MM.1S (cell line): ENCODE results near the gene NEURL3.

Source experiments
- DNase-seq: peaks from one replicate; pipeline ENCODE4 v3.0.0-alpha.2; 2015
- H2AFZ ChIP-seq: fragments of 300-600 bp; sonication (generic); 2 replicates; pipeline ENCODE4 v1.6.0; 2016; ENCODE audit warnings: antibody characterized with exemption, low read length
- H3F3A ChIP-seq: fragments of 300-600 bp; sonication (generic); 2 replicates; pipeline ENCODE4 v1.6.1; 2016; ENCODE audit warnings: mild to moderate bottlenecking, antibody characterized with exemption, low read length, moderate library complexity, mixed read lengths; ENCODE audit not compliant: insufficient read depth
- H3K27ac ChIP-seq: fragments of 300-600 bp; sonication (generic); 2 replicates; pipeline ENCODE4 v1.5.1; 2016; ENCODE audit warnings: mild to moderate bottlenecking, low read length
- H3K27me3 ChIP-seq: fragments of 300-600 bp; sonication (generic); replicated peaks from 2 replicates; pipeline ENCODE4 v1.6.0; 2016; ENCODE audit warnings: low read length; ENCODE audit not compliant: insufficient read depth
- H3K36me3 ChIP-seq: fragments of 300-600 bp; sonication (generic); replicated peaks from 2 replicates; pipeline ENCODE4 v1.6.1; 2016; ENCODE audit warnings: mild to moderate bottlenecking, low read length, mixed read lengths; ENCODE audit not compliant: insufficient read depth
- H3K4me1 ChIP-seq: fragments of 300-600 bp; sonication (generic); 2 replicates; pipeline ENCODE4 v1.6.1; 2016; ENCODE audit warnings: low read length, mixed read lengths
- H3K4me2 ChIP-seq: fragments of 300-600 bp; sonication (generic); 2 replicates; pipeline ENCODE4 v1.6.0; 2016; ENCODE audit warnings: low read depth, low read length
- H3K4me3 ChIP-seq: fragments of 300-600 bp; sonication (generic); 2 replicates; pipeline ENCODE4 v1.5.1; 2016; ENCODE audit warnings: low read length, mixed read lengths
- H3K79me2 ChIP-seq: fragments of 300-600 bp; sonication (generic); 2 replicates; pipeline ENCODE4 v1.6.1; 2016; ENCODE audit warnings: mixed run types, low read length, mixed read lengths
- H3K9ac ChIP-seq: fragments of 300-600 bp; sonication (generic); 2 replicates; pipeline ENCODE4 v1.6.1; 2016; ENCODE audit warnings: low read length, mixed read lengths
- H3K9me2 ChIP-seq: fragments of 300-600 bp; sonication (generic); replicated peaks from 2 replicates; pipeline ENCODE4 v1.6.1; 2016; ENCODE audit warnings: mild to moderate bottlenecking, low read length, mixed read lengths; ENCODE audit not compliant: insufficient read depth
- H3K9me3 ChIP-seq: fragments of 300-600 bp; sonication (generic); replicated peaks from 2 replicates; pipeline ENCODE4 v1.6.1; 2016; ENCODE audit warnings: mild to moderate bottlenecking, low read length, mixed read lengths; ENCODE audit not compliant: insufficient read depth
- H4K20me1 ChIP-seq: fragments of 300-600 bp; sonication (generic); 2 replicates; pipeline ENCODE4 v1.6.1; 2016; ENCODE audit warnings: mild to moderate bottlenecking, low read length, moderate library complexity, mixed read lengths; ENCODE audit not compliant: insufficient read depth
- EZH2 ChIP-seq: fragments of 300-600 bp; sonication (generic); optimal IDR thresholded peaks from 2 replicates; pipeline ENCODE3; 2017; ENCODE audit warnings: low read depth, mild to moderate bottlenecking, antibody characterized with exemption, low read length, mixed read lengths
- EZH2phosphoT487 ChIP-seq: fragments of 300-600 bp; sonication (generic); IDR thresholded peaks from 2 replicates; pipeline ENCODE4 v1.6.1; 2018; ENCODE audit warnings: antibody characterized with exemption, low read length
- TF ChIP-seq, protein P1 (sequence below): fragments of 300-600 bp; sonication (generic); IDR thresholded peaks from 2 replicates; pipeline ENCODE4 v1.5.1; 2016; ENCODE audit warnings: antibody characterized with exemption, low read length, mixed read lengths

NEURL3 gene

DNA sequence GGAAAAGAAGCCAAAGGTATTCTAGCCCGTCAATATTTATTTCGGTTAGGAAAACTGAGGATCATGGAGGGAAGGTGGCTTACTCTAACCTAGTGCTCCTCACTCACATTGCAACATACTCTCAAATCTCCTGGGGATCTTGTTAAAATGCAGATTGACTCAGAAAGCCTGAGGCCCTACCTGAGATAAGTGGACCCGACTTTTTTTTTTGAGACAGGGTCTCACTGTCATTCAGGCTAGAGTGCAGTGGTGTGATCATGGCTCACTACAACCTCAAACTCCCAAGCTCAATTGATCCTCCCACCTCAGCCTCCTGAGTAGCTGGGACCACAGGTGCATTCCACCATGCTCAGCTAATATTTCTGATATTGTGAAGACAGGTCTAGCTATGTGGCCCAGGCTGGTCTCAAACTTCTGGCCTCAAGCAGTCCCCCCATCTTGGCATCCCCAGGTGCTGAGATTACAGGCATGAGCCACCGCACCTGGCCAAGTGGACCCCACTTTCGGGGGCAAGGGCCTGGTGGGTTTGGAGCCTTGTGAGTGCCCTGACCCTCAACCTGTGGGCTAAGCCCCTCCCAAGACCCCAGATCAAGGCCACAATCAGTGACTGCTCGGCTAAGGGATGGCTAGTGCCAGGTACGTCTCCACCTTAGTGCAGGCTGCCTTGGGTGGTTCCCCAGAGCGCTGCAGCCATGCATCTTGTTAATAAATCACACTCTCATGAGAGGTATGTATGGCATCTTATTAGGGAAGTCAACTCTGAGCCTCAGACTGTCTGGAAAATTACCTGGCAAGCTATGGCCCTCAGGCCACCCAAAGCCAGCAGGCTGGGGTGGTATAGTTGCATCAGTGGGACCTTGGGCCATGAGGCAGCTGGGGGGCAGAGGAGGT lies 1.1 kb upstream of the NEURL3 start:
- no peaks in the 10 kb centered on the region for H3K36me3 ChIP-seq
- no peaks in the 10 kb centered on the region for H3F3A ChIP-seq
- no peaks in the 10 kb centered on the region for H3K9me3 ChIP-seq
- no peak overlapping the region for H3K27ac ChIP-seq
- no peaks in the 10 kb centered on the region for H3K79me2 ChIP-seq
- DNase-seq, result no peak
- peaks cover 28% of the 10 kb centered on the region for H3K4me1 ChIP-seq
- H3K4me3 ChIP-seq, result no peak overlapping the region
- no peak overlapping the region for H3K9ac ChIP-seq
- no peak overlapping the region for H2AFZ ChIP-seq
- H3K27me3 ChIP-seq, result no peaks in the 10 kb centered on the region
- H3K4me2 ChIP-seq, result no peak overlapping the region
- no peaks in the 10 kb centered on the region for H4K20me1 ChIP-seq
- TF ChIP-seq EZH2, result no peak
- TF ChIP-seq EZH2phosphoT487, result no peak
- no peaks in the 10 kb centered on the region for H3K9me2 ChIP-seq

DNA sequence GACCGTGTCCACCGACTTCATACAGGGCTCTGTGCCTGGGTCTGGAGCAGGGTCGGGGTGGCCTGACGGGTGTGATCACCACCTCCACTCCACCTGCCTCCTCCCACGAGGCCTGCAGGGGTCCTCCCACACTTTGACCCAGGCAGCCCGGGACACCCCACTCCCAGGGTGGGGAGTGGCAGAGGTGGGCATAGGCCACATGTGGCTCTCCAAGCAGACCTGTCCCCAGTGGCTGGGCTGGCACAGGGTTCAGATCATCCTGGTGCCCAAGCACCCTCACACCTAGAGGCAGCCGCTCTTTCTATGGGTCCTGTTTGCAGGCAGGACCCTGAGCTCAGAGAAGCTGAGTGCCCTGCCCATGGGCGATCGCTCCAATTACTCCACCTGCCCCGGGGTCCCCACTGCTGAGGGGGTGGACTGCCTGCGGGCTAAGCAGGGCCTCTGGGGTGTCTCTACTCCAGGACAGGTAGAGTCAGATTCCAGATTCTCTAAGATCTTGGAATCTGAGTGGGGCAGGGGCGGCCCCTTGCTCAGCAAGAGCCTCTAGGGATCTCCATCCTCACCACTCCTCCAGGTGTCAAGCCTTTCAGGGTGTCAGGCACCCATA lies 1.4 kb downstream of the NEURL3 start:
- Histone ChIP-seq H3K79me2 (no peaks in the 10 kb centered on the region), H3K27ac (no peak overlapping the region), H3K27me3 (no peaks in the 10 kb centered on the region), H3K4me2 (no peak overlapping the region), H3K9me2 (no peaks in the 10 kb centered on the region), H3F3A (no peaks in the 10 kb centered on the region), H2AFZ (no peak overlapping the region), H3K9ac (no peak overlapping the region), H3K4me1 (peaks cover 18% of the 10 kb centered on the region), H3K4me3 (no peak overlapping the region), H4K20me1 (no peaks in the 10 kb centered on the region), H3K9me3 (no peaks in the 10 kb centered on the region), H3K36me3 (no peaks in the 10 kb centered on the region)
- DNase-seq, result no peak
- no peak for TF ChIP-seq EZH2

DNA sequence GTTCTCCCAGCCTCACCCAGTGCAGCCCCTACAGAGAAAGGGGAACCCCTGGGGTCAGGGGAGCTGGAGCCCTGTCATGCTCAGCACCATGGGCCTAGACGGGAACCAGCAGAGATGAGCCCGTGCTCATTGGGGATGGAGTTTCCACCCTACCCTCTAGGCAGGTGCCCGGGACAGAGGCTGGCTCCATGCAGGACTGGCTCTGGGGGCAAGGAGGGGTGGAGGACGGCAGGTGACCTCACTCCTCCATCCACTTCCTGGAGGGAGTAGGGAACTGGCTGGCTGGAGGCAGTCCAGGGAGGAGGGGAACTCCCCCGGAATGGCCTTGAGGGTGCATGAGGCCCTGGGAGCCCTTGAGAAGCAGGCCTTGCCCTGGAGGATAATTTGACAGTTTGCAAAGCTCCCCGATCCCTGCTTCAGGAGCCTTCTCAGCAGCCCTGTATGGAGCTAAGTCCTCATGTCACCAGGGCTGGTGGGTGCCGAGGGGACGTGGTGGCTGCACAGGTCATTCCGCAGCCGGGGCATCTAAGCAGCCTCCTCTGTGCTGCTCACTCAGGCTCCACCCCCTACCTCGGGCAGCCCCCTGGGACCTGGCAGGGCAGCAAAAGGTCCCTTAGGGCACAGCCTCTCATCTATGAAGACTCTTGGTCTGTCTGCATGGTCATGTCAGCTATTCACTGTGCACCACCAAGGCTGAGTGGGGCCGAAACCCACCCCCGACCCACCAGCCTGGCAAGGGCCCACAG lies 2.1 kb downstream of the NEURL3 start:
- Histone ChIP-seq H3K9me3 (no peaks in the 10 kb centered on the region), H3K27me3 (no peaks in the 10 kb centered on the region), H3K9me2 (no peaks in the 10 kb centered on the region), H3K4me2 (no peak overlapping the region), H3K27ac (no peak overlapping the region), H3K9ac (no peak overlapping the region), H4K20me1 (no peaks in the 10 kb centered on the region), H3K36me3 (no peaks in the 10 kb centered on the region), H3K4me1 (peaks cover 12% of the 10 kb centered on the region), H2AFZ (no peak overlapping the region), H3K4me3 (no peak overlapping the region), H3F3A (no peaks in the 10 kb centered on the region), H3K79me2 (no peaks in the 10 kb centered on the region)
- no peak for DNase-seq
- no peak for TF ChIP-seq EZH2
- TF ChIP-seq, protein P1, sequence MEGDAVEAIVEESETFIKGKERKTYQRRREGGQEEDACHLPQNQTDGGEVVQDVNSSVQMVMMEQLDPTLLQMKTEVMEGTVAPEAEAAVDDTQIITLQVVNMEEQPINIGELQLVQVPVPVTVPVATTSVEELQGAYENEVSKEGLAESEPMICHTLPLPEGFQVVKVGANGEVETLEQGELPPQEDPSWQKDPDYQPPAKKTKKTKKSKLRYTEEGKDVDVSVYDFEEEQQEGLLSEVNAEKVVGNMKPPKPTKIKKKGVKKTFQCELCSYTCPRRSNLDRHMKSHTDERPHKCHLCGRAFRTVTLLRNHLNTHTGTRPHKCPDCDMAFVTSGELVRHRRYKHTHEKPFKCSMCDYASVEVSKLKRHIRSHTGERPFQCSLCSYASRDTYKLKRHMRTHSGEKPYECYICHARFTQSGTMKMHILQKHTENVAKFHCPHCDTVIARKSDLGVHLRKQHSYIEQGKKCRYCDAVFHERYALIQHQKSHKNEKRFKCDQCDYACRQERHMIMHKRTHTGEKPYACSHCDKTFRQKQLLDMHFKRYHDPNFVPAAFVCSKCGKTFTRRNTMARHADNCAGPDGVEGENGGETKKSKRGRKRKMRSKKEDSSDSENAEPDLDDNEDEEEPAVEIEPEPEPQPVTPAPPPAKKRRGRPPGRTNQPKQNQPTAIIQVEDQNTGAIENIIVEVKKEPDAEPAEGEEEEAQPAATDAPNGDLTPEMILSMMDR, result no peak
- TF ChIP-seq EZH2phosphoT487, result no peak
